Peyer's patch (tissue), 4 donors: ENCODE results near the gene GINS1.

ENCODE experiments used
- CTCF ChIP-seq, 6 experiments: fragments of 450-650 bp in 4 of 6; fragments of 200-600 bp in 2 of 6; sonication (generic) in 1 of 6; IDR thresholded peaks; one replicate each; pipeline ENCODE4 v1.5.1; 2017 to 2019; ENCODE audit warnings: antibody characterized with exemption in 6 of 6, mild to moderate bottlenecking in 3 of 6, moderate library complexity in 1 of 6
- POLR2A ChIP-seq, 2 donors: fragments of 450-650 bp; IDR thresholded peaks; one replicate each; pipeline ENCODE4 v1.5.1; 2017; ENCODE audit warnings: antibody characterized with exemption in 2 of 2, mild to moderate bottlenecking in 2 of 2, moderate library complexity in 2 of 2

GRCh38 chr20:25467441-25467840 is 60.0 kb downstream of the GINS1 start:
- TF ChIP-seq POLR2A (IDR thresholded peaks at IDR 0.05) (no peak), CTCF (IDR thresholded peaks at IDR 0.05) (no peak)
